Measurements from ENCODE around the gene LRG1. TPM values are rescaled to one million over a fixed set of nuclear protein-coding genes. Genes with fewer than 3 reads are reported as not detected.
"Not testable (repeated sequence)": the region's sequence is repeated elsewhere in the genome, so short reads cannot be mapped to it uniquely, and the experiment has no call there.

The LRG1 gene
- total and polyA plus RNA-seq, 2 of the 13 experiments (the other 11 are each of a cell fraction or from before 2014, with no cell fraction given) = 12.0 to 39.3 TPM

DNA sequence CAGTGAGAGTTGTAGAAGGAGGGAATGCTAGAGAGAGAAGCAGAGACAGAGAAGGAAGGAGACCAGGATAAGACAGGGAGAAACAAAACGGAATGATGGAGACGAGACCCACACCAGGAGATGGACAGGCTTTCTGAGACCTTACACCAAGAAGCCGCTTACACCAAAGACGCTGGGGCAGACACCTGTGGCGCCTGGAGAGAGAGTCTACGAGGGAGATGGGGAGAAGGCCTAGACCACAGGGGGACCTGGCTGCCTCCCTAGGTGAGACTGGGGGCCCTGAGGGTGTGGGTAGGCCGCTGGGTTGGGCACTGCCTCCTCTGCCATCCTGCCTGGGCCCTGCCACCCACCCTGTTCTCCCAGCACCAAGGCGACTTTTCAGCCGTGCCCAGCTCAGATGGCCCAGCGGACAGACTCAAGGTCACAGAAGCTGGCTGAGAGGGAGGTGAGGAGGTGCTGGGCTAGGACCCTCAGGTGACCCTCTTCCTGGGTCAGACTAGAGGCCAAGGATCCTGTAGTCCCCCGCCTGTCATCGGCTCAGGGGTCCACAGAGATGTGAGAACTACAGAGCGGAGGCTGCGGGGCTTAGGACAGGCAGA is 9.8 kb downstream of the LRG1 start (continued):
- TF ChIP-seq, protein P1, sequence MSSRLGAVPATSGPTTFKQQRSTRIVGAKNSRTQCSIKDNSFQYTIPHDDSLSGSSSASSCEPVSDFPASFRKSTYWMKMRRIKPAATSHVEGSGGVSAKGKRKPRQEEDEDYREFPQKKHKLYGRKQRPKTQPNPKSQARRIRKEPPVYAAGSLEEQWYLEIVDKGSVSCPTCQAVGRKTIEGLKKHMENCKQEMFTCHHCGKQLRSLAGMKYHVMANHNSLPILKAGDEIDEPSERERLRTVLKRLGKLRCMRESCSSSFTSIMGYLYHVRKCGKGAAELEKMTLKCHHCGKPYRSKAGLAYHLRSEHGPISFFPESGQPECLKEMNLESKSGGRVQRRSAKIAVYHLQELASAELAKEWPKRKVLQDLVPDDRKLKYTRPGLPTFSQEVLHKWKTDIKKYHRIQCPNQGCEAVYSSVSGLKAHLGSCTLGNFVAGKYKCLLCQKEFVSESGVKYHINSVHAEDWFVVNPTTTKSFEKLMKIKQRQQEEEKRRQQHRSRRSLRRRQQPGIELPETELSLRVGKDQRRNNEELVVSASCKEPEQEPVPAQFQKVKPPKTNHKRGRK (CRISPR knock-in tag; IDR thresholded peaks at IDR 0.05) = 0 out of 2 replicates have a peak, but pooled peaks have one; percentile 41

DNA sequence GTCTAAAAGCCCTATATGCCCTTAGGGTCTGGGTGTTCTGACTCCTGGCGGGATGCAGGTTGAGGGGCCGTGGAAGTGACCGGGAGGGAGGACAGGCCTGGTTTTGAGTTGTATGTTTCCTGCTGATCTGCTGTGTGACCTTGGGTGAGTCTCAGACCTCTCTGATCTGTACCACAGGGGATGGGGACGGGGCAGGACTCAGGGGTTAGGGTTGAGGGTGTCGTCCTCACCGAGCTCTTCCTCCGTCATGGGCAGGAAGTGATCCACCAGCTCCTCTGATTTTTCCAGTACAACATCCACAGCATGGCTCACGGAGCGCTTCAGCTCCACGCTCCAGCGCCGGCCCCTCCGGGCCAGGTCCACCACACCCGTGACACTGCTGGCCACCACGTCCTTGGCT is 11.0 kb downstream of the LRG1 start:
- no peak overlapping the region for H2AFZ ChIP-seq (ENCODE audit: low read length)
- no peak overlapping the region for H3K4me2 ChIP-seq (ENCODE audit: low read depth, low read length)
- ATAC-seq (no peak), DNase-seq (ENCODE audit: low spot score) (no peak), FAIRE-seq (no peak)
- H3K9ac ChIP-seq (ENCODE audit: insufficient read depth, low read depth, low read length) = no peak overlapping the region
- H3K79me2 ChIP-seq (ENCODE audit: insufficient read depth, low read length) = no peaks in the 10 kb centered on the region
- H3K4me1 ChIP-seq (ENCODE audit: insufficient read depth, low read length) = peaks cover 31% of the 10 kb centered on the region
- BruUV-seq (replicated peaks) = no TSS peak
- in situ Hi-C loops (cut with HindIII; ENCODE audit: extremely low pct_ligation_motif_present, low pct_unique_long_range_greater_than_20kb) = no loop called here
- no peaks in the 10 kb centered on the region for H3K9me3 ChIP-seq (ENCODE audit: low read length)
- no peak overlapping the region for H3K4me3 ChIP-seq (replicated peaks in 1 of 3; ENCODE audit: insufficient read depth in 1 of 3, low read depth in 2 of 3, low read length in 3 of 3)
- WGBS (ENCODE audit: low lambda C conversion rate) = 79% methylated on average over 8 of the region's 15 CpGs
- no peaks in the 10 kb centered on the region for H3K36me3 ChIP-seq (replicated peaks in 1 of 2; ENCODE audit: control insufficient read depth in 1 of 2, insufficient read depth in 2 of 2, low read length in 2 of 2)
- ChIA-PET CTCF (ENCODE audit: low intra/inter-chr PET ratio, low total read pairs) (no interaction called here), POLR2A (no interaction called here)
- H3K27ac ChIP-seq (ENCODE audit: extremely low read length, insufficient read depth, low read length) = no peak overlapping the region
- intact Hi-C loops (cut with micrococcal nuclease; ENCODE audit: unreplicated experiment) = no loop called here
- TF ChIP-seq ZNF768 (CRISPR knock-in tag; IDR thresholded peaks at IDR 0.05) (peak; percentile 98), ZMYM3 (CRISPR knock-in tag; IDR thresholded peaks at IDR 0.05) (peak; percentile 67), HMG20B (CRISPR knock-in tag; conservative IDR thresholded peaks at IDR 0.05) (no peak), SIN3A (IDR thresholded peaks at IDR 0.05; ENCODE audit: borderline replicate concordance, low read depth, low read length) (no peak), ZNF382 (CRISPR knock-in tag; IDR thresholded peaks at IDR 0.05; ENCODE audit: borderline replicate concordance) (no peak)
- no peaks in the 10 kb centered on the region; a peak in 1 of 5 replicates for H3K27me3 ChIP-seq (ENCODE audit: control insufficient read depth in 1 of 2, insufficient read depth in 2 of 2, low read length in 2 of 2)
- H4K20me1 ChIP-seq (ENCODE audit: insufficient read depth, low read length) = no peaks in the 10 kb centered on the region

DNA sequence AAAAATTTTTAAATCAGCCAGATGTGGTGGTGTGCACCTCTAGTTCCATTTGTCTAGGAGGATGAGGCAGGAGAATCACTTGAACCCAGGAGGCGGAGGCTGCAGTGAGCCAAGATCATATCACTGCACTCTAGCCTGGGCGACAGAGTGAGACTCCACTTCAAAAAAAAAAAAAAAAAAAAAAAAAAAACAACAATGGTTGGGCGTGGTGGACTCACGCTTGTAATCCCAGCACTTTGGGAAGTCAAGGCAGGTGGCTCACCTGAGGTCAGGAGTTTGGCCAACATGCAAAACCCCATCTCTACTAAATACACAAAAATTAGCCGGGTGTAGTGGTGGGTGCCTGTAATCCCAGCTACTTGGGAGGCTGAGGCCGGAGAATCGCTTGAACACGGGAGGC is 12.5 kb downstream of the LRG1 start:
- ATAC-seq; in situ Hi-C loops (cut with HindIII; ENCODE audit: extremely low pct_ligation_motif_present, low pct_unique_long_range_greater_than_20kb); H2AFZ ChIP-seq (ENCODE audit: low read length); DNase-seq (ENCODE audit: low spot score); intact Hi-C loops (cut with micrococcal nuclease; ENCODE audit: unreplicated experiment); H3K4me2 ChIP-seq (ENCODE audit: low read depth, low read length); H3K36me3 ChIP-seq (replicated peaks in 1 of 2; ENCODE audit: control insufficient read depth in 1 of 2, insufficient read depth in 2 of 2, low read length in 2 of 2); H4K20me1 ChIP-seq (ENCODE audit: insufficient read depth, low read length); H3K4me3 ChIP-seq (replicated peaks in 1 of 3; ENCODE audit: insufficient read depth in 1 of 3, low read depth in 2 of 3, low read length in 3 of 3); H3K27ac ChIP-seq (ENCODE audit: extremely low read length, insufficient read depth, low read length); H3K9me3 ChIP-seq (ENCODE audit: low read length); H3K79me2 ChIP-seq (ENCODE audit: insufficient read depth, low read length); H3K9ac ChIP-seq (ENCODE audit: insufficient read depth, low read depth, low read length); H3K27me3 ChIP-seq (ENCODE audit: control insufficient read depth in 1 of 2, insufficient read depth in 2 of 2, low read length in 2 of 2); FAIRE-seq; CTCF ChIA-PET (ENCODE audit: low intra/inter-chr PET ratio, low total read pairs); BruUV-seq (replicated peaks): not testable (repeated sequence)
- peaks cover 43% of the 10 kb centered on the region for H3K4me1 ChIP-seq (ENCODE audit: insufficient read depth, low read length)
- POLR2A ChIA-PET = interaction anchor here (1.4 kb wide), 1 partner anchor 12 kb away, joined by 4 read pairs; no protein-coding TSS in a partner anchor
- 82% methylated on average over 8 of the region's 8 CpGs for WGBS (ENCODE audit: low lambda C conversion rate)
